ENCODE results near the gene ENOX1. TPM values are rescaled to one million over a fixed set of nuclear protein-coding genes. Genes with fewer than 3 reads are reported as not detected.

Gene ENOX1
- total RNA-seq, 2 donors from 2014 or later: 0.78 to 4.3 TPM

DNA sequence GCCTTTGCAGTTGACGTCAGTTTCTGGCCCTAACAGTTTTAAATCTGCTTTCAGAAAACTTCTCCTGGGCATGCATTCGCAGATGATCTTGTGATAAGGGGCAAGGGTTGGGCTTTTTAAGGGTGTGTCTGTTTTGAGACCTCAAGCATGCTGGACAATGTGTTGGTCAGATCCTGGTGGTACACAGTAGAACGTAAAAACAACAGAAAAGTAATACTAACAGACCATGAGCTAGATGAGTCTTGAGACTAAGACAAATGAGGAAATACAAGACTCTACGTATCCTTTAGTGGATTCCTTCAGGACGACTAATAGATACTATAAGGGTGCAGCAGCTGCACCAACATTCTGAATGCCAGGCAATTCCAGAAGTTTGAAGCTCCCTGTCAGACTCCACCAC, 525.8 kb downstream of the ENOX1 start:
- H3K9me3 ChIP-seq: no peaks in the 10 kb centered on the region
- DNase-seq: no peak
- ATAC-seq: no peak
- H3K4me3 ChIP-seq: no peak overlapping the region
- H3K4me1 ChIP-seq: no peaks in the 10 kb centered on the region
- intact Hi-C loops (cut with DNase I): no loop called here
- WGBS, 2 donors: 70 to 77% methylated on average over 5 of the region's 5 CpGs
- no peaks in the 10 kb centered on the region for H3K27me3 ChIP-seq
- H3K36me3 ChIP-seq (replicated peaks in 1 of 2; ENCODE audit: insufficient read depth in 1 of 2, low read depth in 2 of 2): no peaks in the 10 kb centered on the region
- H3K27ac ChIP-seq: no peak overlapping the region
- TF ChIP-seq POLR2A (IDR thresholded peaks at IDR 0.05): no peak
- TF ChIP-seq, protein P1, sequence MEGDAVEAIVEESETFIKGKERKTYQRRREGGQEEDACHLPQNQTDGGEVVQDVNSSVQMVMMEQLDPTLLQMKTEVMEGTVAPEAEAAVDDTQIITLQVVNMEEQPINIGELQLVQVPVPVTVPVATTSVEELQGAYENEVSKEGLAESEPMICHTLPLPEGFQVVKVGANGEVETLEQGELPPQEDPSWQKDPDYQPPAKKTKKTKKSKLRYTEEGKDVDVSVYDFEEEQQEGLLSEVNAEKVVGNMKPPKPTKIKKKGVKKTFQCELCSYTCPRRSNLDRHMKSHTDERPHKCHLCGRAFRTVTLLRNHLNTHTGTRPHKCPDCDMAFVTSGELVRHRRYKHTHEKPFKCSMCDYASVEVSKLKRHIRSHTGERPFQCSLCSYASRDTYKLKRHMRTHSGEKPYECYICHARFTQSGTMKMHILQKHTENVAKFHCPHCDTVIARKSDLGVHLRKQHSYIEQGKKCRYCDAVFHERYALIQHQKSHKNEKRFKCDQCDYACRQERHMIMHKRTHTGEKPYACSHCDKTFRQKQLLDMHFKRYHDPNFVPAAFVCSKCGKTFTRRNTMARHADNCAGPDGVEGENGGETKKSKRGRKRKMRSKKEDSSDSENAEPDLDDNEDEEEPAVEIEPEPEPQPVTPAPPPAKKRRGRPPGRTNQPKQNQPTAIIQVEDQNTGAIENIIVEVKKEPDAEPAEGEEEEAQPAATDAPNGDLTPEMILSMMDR (IDR thresholded peaks at IDR 0.05): no peak

- H3K4me1 ChIP-seq: no peaks in the 10 kb centered on the region
These were observed 528.0 kb downstream of the ENOX1 start for GRCh38 chr13:43258771-43259170.

DNA sequence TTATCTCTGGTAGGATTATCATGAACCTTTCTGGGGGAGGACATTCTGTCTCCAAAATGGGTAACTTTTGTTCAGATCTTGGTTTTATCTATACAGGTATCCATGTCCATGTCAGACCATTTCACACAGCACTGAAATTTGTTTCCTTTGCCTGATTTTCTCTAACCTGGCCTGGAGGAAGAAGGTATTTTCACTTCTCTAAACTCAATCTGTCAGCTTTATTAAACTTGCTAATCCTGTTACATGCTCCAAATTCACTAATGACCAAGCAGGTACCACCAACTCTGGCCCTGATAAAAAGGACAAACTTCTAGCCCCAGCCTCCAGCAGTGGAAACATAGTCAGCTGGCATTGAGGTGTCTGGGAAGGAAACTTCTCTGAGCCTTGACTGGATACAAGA, 529.0 kb downstream of the ENOX1 start:
- ATAC-seq (no peak), DNase-seq (no peak)
- no peak for TF ChIP-seq POLR2A (IDR thresholded peaks at IDR 0.05)
- TF ChIP-seq, protein P1 (IDR thresholded peaks at IDR 0.05): no peak
- intact Hi-C loops (cut with DNase I): no loop called here
- no peaks in the 10 kb centered on the region for H3K4me1 ChIP-seq
- H3K9me3 ChIP-seq: no peaks in the 10 kb centered on the region
- H3K4me3 ChIP-seq: no peak overlapping the region
- no peaks in the 10 kb centered on the region for H3K27me3 ChIP-seq
- no peaks in the 10 kb centered on the region for H3K36me3 ChIP-seq (replicated peaks in 1 of 2; ENCODE audit: insufficient read depth in 1 of 2, low read depth in 2 of 2)
- no peak overlapping the region for H3K27ac ChIP-seq

More at GRCh38 chr13:43258771-43259170, 528.0 kb downstream of the ENOX1 start:
- WGBS, 2 donors: 81 to 85% methylated on average over 1 of the region's 1 CpG
- ATAC-seq: no peak
- intact Hi-C loops (cut with DNase I): no loop called here
- Histone ChIP-seq H3K9me3 (no peaks in the 10 kb centered on the region), H3K27ac (no peak overlapping the region), H3K36me3 (replicated peaks in 1 of 2; ENCODE audit: insufficient read depth in 1 of 2, low read depth in 2 of 2) (no peaks in the 10 kb centered on the region), H3K27me3 (no peaks in the 10 kb centered on the region), H3K4me3 (no peak overlapping the region)
- DNase-seq: no peak
- TF ChIP-seq, protein P1 (IDR thresholded peaks at IDR 0.05): no peak
- TF ChIP-seq POLR2A (IDR thresholded peaks at IDR 0.05): no peak

GRCh38 chr13:43251961-43252360, 534.8 kb downstream of the ENOX1 start:
- H3K27ac ChIP-seq: no peak overlapping the region
- no peak overlapping the region for H3K4me3 ChIP-seq
- 56 to 74% methylated on average over 5 of the region's 5 CpGs for WGBS, 2 donors
- intact Hi-C loops (cut with DNase I): no loop called here
- H3K4me1 ChIP-seq: no peaks in the 10 kb centered on the region
- no peaks in the 10 kb centered on the region for H3K27me3 ChIP-seq
- DNase-seq: no peak
- H3K36me3 ChIP-seq (replicated peaks in 1 of 2; ENCODE audit: insufficient read depth in 1 of 2, low read depth in 2 of 2): no peaks in the 10 kb centered on the region
- H3K9me3 ChIP-seq: no peaks in the 10 kb centered on the region
- no peak for ATAC-seq
- TF ChIP-seq, protein P1 (IDR thresholded peaks at IDR 0.05): no peak
- TF ChIP-seq POLR2A (IDR thresholded peaks at IDR 0.05): no peak

DNA sequence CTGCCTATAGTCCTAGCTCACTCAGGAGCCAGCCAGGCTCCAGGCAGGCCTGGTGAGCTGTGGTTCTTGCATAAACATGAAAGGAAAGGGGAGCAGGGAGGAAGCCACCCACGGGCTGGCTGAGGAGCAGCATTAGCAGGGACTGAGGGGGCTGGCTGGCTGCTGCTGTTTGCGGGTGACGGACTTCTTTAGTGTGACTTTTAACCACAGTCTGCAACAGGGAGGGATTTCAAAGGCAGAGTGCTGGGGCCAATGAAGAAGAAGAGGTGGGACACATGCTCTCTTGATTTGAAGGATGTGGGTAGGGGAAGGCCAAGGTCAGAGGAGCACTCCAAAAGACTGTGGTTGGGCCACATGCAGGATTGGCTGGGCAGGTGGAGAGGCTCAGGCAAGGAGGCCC, 540.4 kb downstream of the ENOX1 start:
- H3K27ac ChIP-seq: no peak overlapping the region
- ATAC-seq (no peak), DNase-seq (no peak)
- intact Hi-C loops (cut with DNase I): no loop called here
- H3K9me3 ChIP-seq: no peaks in the 10 kb centered on the region
- no peak for TF ChIP-seq POLR2A (IDR thresholded peaks at IDR 0.05)
- TF ChIP-seq, protein P1 (IDR thresholded peaks at IDR 0.05): no peak
- no peaks in the 10 kb centered on the region for H3K27me3 ChIP-seq
- WGBS, 2 donors: 62 to 78% methylated on average over 3 of the region's 3 CpGs
- H3K4me1 ChIP-seq: no peaks in the 10 kb centered on the region
- H3K4me3 ChIP-seq: no peak overlapping the region
- H3K36me3 ChIP-seq (replicated peaks in 1 of 2; ENCODE audit: insufficient read depth in 1 of 2, low read depth in 2 of 2): no peaks in the 10 kb centered on the region
